HepG2 (cell line): ENCODE data around the gene HRC. TPM values are rescaled to one million over a fixed set of nuclear protein-coding genes. Genes with fewer than 3 reads are reported as not detected.

Source experiments
- CCDC6 ChIP-seq: sonication (generic); formaldehyde crosslinking; IDR thresholded peaks from 2 replicates; pipeline ENCODE4 v1.8.1; 2022; ENCODE audit warnings: mild to moderate bottlenecking, missing genetic modification reagents, moderate library complexity
- CREM ChIP-seq, 2 experiments: sonication (generic) in 1 of 2; formaldehyde crosslinking in 1 of 2; IDR thresholded peaks; 2 replicates each; pipeline versions ENCODE4 v1.4.0 to v1.6.1; 2016 to 2020; ENCODE audit warnings: antibody characterized with exemption in 1 of 2, mild to moderate bottlenecking in 1 of 2, missing genetic modification reagents in 1 of 2
- ELF1 ChIP-seq: sonication (generic); formaldehyde crosslinking; IDR thresholded peaks from 2 replicates; pipeline ENCODE4 v1.4.0; 2020; ENCODE audit warnings: missing genetic modification reagents
- JUND ChIP-seq: sonication (generic); formaldehyde crosslinking; IDR thresholded peaks from 2 replicates; pipeline ENCODE4 v1.8.0; 2022; ENCODE audit warnings: mild to moderate bottlenecking, missing genetic modification reagents
- MAFF ChIP-seq: IDR thresholded peaks from 2 replicates; pipeline ENCODE4 v1.6.1; 2011; ENCODE audit warnings: low read depth, low read length, improper control_type of control experiment
- MATR3 ChIP-seq: sonication (generic); formaldehyde crosslinking; IDR thresholded peaks from 2 replicates; pipeline ENCODE4 v1.4.0; 2020; ENCODE audit warnings: missing genetic modification reagents
- NFKB2 ChIP-seq: sonication (generic); formaldehyde crosslinking; IDR thresholded peaks from 2 replicates; pipeline ENCODE4 v1.4.0; 2020; ENCODE audit warnings: missing genetic modification reagents, borderline replicate concordance
- POLR2AphosphoS5 ChIP-seq: IDR thresholded peaks from 2 replicates; pipeline ENCODE4 v1.6.1; 2012; ENCODE audit warnings: low read depth, low read length
- PRMT3 ChIP-seq: sonication (generic); formaldehyde crosslinking; IDR thresholded peaks from 2 replicates; pipeline ENCODE4 v1.8.1; 2022; ENCODE audit warnings: low read depth, mild to moderate bottlenecking, moderate library complexity, missing genetic modification reagents, borderline replicate concordance
- PTBP1 ChIP-seq: fragments of 200-400 bp; formaldehyde crosslinking; IDR thresholded peaks from 2 replicates; pipeline ENCODE4 v1.6.1; 2018; ENCODE audit warnings: low read length, low read depth; ENCODE audit not compliant: poor library complexity, severe bottlenecking
- RNF2 ChIP-seq: fragments of 450-650 bp; conservative IDR thresholded peaks from 2 replicates; pipeline ENCODE4 v1.6.1; 2016; ENCODE audit warnings: low read depth
- SMAD1 ChIP-seq: sonication (generic); formaldehyde crosslinking; IDR thresholded peaks from 2 replicates; pipeline ENCODE4 v1.4.0; 2020; ENCODE audit warnings: missing genetic modification reagents, low read depth, mild to moderate bottlenecking, borderline replicate concordance
- ZBTB20 ChIP-seq: sonication (generic); formaldehyde crosslinking; IDR thresholded peaks from 2 replicates; pipeline ENCODE4 v1.8.1; 2023; ENCODE audit warnings: missing genetic modification reagents, low read depth, mild to moderate bottlenecking, borderline replicate concordance
- ZNF142 ChIP-seq: sonication (generic); formaldehyde crosslinking; IDR thresholded peaks from 2 replicates; pipeline ENCODE4 v1.4.0; 2020; ENCODE audit warnings: missing genetic modification reagents
- ZNF383 ChIP-seq: sonication (generic); formaldehyde crosslinking; IDR thresholded peaks from 2 replicates; pipeline ENCODE4 v1.4.0; 2020; ENCODE audit warnings: missing genetic modification reagents, mild to moderate bottlenecking, borderline replicate concordance
- ZNF570 ChIP-seq: sonication (generic); formaldehyde crosslinking; IDR thresholded peaks from 2 replicates; pipeline ENCODE4 v1.4.0; 2020; ENCODE audit warnings: mild to moderate bottlenecking, missing genetic modification reagents, borderline replicate concordance
- ZNF577 ChIP-seq: sonication (generic); formaldehyde crosslinking; IDR thresholded peaks from 2 replicates; pipeline ENCODE4 v1.4.0; 2020; ENCODE audit warnings: mild to moderate bottlenecking, low read depth, missing genetic modification reagents, borderline replicate concordance
- ZNF766 ChIP-seq: sonication (generic); formaldehyde crosslinking; IDR thresholded peaks from 2 replicates; pipeline ENCODE4 v1.5.0; 2020; ENCODE audit warnings: missing genetic modification reagents, borderline replicate concordance
- polyA plus RNA-seq, 8 experiments: library from polyadenylated mRNA; depleted of rRNA in 3 of 8; stranded (reverse) in 7 of 8; unstranded in 1 of 8; fragments of >200 nt; fragmentation: Illumina TruSeq in 4 of 8; extraction: Trizol in 4 of 8; gene quantifications; 2 replicates each; pipeline versions ENCODE4 v1.2.1 to v1.2.3, GENCODE V29; 2011 to 2016; ENCODE audit warnings: low read depth in 4 of 8, missing spikeins in 1 of 8, mixed read lengths in 1 of 8; ENCODE audit not compliant: insufficient read depth in 1 of 8
- total RNA-seq, 5 experiments: library from RNA; depleted of rRNA; stranded (reverse); fragments of >200 nt; fragmentation: Illumina TruSeq; extraction: Trizol; gene quantifications; 2 replicates each; pipeline ENCODE4 v1.2.3, GENCODE V29; 2016; ENCODE audit warnings: low read depth in 1 of 5
- TF ChIP-seq, protein P1 (sequence below): sonication (generic); formaldehyde crosslinking; IDR thresholded peaks from 2 replicates; pipeline ENCODE4 v1.4.0; 2020; ENCODE audit warnings: mild to moderate bottlenecking, missing genetic modification reagents, borderline replicate concordance
- TF ChIP-seq, protein P2 (sequence below): IDR thresholded peaks from 2 replicates; pipeline ENCODE4 v1.6.1; 2016; ENCODE audit warnings: missing genetic modification reagents, missing compliant biosample characterization

HRC gene
- total and polyA plus RNA-seq, 2 of the 13 experiments (the other 11 are each of a cell fraction or from before 2014, with no cell fraction given): 3.6 to 15.4 TPM

- TF ChIP-seq ZNF142 (peak; percentile 97), ZNF766 (peak; percentile 99), ELF1 (no peak), NFKB2 (CRISPR knock-in tag) (peak; percentile 99), ZNF577 (CRISPR knock-in tag) (peak; percentile 93; the same call in 1 of the 2 replicates), POLR2AphosphoS5 (peak; percentile 48; the same call in 1 of the 2 replicates), MATR3 (no peak), JUND (peak; percentile 72), ZBTB20 (CRISPR knock-in tag) (peak; percentile 82; the same call in 1 of the 2 replicates), RNF2 (peak; percentile 99), CCDC6 (CRISPR knock-in tag) (peak; percentile 99), PRMT3 (CRISPR knock-in tag) (peak; percentile 93; the same call in 1 of the 2 replicates), ZNF570 (CRISPR knock-in tag) (0 out of 2 replicates have a peak, but pooled peaks have one; percentile 93), ZNF383 (CRISPR knock-in tag) (no peak), CREM (IDR thresholded peaks at IDR 0.05) (no peak), CREM (CRISPR knock-in tag; IDR thresholded peaks at IDR 0.05) (0 out of 2 replicates have a peak, but pooled peaks have one; percentile 28), SMAD1 (CRISPR knock-in tag) (peak; percentile 62; the same call in 1 of the 2 replicates), PTBP1 (no peak), MAFF (no peak; the same call in 1 of the 2 replicates)
- TF ChIP-seq, protein P1, sequence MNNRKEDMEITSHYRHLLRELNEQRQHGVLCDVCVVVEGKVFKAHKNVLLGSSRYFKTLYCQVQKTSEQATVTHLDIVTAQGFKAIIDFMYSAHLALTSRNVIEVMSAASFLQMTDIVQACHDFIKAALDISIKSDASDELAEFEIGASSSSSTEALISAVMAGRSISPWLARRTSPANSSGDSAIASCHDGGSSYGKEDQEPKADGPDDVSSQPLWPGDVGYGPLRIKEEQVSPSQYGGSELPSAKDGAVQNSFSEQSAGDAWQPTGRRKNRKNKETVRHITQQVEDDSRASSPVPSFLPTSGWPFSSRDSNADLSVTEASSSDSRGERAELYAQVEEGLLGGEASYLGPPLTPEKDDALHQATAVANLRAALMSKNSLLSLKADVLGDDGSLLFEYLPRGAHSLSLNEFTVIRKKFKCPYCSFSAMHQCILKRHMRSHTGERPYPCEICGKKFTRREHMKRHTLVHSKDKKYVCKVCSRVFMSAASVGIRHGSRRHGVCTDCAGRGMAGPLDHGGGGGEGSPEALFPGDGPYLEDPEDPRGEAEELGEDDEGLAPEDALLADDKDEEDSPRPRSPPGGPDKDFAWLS: no peak
- TF ChIP-seq, protein P2, sequence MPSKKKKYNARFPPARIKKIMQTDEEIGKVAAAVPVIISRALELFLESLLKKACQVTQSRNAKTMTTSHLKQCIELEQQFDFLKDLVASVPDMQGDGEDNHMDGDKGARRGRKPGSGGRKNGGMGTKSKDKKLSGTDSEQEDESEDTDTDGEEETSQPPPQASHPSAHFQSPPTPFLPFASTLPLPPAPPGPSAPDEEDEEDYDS (CRISPR knock-in tag): peak; percentile 47; the same call in 1 of the 2 replicates
Measured at GRCh38 chr19:49127674-49128544, 27.3 kb downstream of the HRC start (continued).
